GM18909 (cell line): ENCODE data around the gene IFT27.
"Not testable (repeated sequence)": the region's sequence is repeated elsewhere in the genome, so short reads cannot be mapped to it uniquely, and the experiment has no call there.

ENCODE experiments used
- ATAC-seq: cut with Tn5 transposase; IDR thresholded peaks from one replicate; pipeline ENCODE4 v1.9.1; 2021; ENCODE audit warnings: mild to moderate bottlenecking; ENCODE audit not compliant: unreplicated experiment, poor library complexity

IFT27 gene

DNA sequence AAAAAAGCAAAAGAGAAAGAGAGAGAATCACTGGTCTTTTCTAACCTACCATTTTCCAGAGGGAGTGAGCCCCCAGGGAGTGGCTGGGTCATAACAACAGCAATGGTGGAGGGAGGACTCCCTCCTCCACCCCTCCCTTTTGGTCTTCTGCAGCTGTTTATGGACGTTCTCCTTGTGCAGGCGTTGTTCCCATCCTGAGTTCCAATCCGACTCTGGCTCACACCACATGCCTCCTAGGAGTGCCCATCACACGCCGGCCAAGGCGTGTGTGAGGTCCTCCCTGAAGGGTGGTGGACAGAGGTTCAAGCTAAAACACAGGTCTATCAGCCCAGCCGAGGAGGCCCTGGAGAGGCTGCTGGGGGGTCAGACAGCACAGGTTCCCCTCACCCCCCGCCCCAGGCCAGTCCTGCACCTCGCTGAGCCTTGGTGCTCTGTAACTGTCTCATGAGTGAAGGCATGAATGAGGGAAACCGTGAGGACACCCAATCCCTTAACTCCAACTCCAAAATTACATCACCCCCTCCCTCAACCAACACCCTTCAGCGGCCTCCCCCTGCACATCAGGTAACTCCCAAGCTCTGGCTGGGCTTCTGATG lies 29.4 kb downstream of the IFT27 start:
- ATAC-seq: no peak

DNA sequence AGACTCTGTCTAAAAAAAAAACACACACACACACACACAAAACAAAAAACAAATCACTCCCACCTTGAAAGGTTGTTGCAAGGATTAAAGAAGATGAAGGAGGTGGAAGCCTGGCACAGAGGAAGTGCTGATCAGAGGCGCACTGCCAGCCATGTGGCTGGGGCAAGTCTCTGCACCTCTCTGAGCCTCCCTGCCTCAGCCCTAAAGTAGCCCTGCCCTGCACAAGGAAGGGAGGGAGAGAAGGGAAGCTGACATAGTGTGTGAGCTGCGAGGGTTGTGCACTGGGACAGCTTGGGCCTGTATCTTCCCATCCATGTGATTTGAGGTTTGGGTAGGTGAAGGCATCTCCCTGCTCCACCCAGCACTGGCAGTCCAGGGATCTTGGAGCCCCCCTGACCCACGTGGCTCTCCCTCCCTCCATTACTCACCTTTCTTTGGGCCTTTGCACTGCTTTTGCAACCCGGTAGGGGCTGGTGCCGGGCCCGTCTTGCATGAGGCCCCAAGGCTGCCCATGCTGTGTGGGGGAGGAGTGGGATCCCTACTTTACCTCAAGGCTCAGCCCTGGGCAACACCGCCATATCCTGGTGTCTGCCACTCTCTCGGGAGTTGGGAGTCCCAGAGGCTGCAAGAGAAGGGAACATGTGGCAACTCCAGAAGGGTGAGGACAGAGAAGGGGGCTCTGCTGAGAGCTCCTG lies 30.5 kb downstream of the IFT27 start:
- no peak for ATAC-seq

- ATAC-seq: no peak
Measured at GRCh38 chr22:36744791-36745190, 31.1 kb downstream of the IFT27 start.

- no peak for ATAC-seq
Measured at GRCh38 chr22:36744413-36744765, 31.5 kb downstream of the IFT27 start.

- ATAC-seq: no peak
Measured at GRCh38 chr22:36743591-36744412, 32.1 kb downstream of the IFT27 start.

- ATAC-seq: no peak
Measured at GRCh38 chr22:36743011-36743410, 32.9 kb downstream of the IFT27 start.

DNA sequence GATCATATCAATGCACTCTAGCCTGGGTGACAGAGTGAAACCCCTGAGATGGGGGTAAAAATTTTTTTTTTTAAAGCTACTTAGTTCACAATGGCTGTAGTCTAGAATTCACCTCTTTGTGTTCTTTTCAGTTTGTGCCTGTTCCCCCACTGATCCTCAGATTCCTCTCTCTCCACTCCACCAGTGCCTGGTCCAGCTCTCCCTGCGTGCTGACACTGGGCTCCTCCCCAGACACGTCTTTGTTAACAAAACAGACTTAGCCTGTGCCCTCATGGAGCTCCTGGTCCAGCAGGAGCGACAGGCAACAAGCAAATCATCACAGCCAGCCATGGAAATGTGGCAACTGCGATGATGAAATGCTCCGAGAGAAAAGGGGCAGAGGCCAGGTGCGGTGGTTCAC lies 34.0 kb downstream of the IFT27 start:
- ATAC-seq: no peak

- no peak for ATAC-seq
Measured at GRCh38 chr22:36741204-36741793, 34.6 kb downstream of the IFT27 start.

- no peak for ATAC-seq
Measured at GRCh38 chr22:36740716-36741115, 35.2 kb downstream of the IFT27 start.

GRCh38 chr22:36739185-36739584 lies 36.7 kb downstream of the IFT27 start:
- no peak for ATAC-seq

DNA sequence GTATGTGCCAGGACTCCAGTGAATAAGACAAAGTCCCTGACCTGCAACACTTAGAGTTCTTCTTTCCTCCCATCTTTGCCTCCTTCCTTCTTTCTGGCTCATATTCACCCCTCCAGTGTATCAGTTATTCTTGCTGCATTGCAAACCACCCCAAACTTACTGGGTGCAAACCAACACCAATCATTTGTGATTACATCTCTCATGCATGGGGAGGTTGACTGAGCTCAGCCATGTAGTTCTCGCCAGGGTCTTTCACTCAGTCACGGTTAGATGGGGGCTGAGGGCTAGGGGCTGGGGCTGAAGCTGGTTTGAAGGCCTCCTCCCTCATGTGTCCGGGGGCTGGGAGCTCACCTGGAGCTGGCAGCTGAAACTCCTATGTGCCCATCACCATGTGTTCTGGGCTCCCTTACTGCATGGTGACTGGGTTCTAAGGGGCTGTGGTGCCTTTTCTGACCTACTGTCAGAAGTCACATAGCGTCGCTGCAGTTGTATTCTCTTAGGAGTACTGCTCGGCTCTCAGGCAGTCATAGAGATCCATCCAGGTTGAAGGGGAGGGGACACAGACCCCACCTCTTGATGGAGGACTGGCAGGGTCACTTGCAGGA lies 37.4 kb downstream of the IFT27 start:
- ATAC-seq: no peak

- ATAC-seq: no peak
Measured at GRCh38 chr22:36737776-36738175, 38.1 kb downstream of the IFT27 start.

DNA sequence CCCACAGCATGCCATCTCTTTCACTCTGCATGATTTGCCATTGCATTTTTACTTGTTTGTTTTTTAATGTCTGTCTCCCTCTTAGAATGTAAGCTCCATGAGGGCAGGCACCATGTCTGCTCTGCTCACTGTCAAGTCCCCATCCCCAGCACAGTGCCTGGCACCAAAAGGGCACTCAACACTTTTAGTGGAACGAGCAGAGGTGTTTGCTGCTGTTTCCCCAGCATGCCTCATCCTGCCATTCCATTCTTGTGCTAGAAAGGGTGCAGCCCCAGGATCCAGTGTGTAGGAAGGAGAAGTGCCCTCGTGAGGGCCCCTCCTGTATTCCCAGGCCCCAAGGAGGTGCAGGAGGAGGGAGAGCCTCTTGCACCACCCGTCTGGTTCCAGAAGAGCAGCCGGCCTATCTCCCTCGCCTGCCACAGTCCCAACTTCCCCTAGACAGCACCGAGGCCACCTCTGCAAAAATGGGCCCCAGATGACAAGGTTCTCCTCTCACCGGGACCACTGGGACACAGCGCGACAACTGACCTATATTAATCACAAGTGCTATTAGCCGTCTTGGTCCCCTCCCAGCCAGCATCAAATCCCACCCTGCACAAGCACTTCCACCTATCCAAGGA lies 39.1 kb downstream of the IFT27 start:
- no peak for ATAC-seq

GRCh38 chr22:36734171-36735058 lies 41.5 kb downstream of the IFT27 start:
- no peak for ATAC-seq

DNA sequence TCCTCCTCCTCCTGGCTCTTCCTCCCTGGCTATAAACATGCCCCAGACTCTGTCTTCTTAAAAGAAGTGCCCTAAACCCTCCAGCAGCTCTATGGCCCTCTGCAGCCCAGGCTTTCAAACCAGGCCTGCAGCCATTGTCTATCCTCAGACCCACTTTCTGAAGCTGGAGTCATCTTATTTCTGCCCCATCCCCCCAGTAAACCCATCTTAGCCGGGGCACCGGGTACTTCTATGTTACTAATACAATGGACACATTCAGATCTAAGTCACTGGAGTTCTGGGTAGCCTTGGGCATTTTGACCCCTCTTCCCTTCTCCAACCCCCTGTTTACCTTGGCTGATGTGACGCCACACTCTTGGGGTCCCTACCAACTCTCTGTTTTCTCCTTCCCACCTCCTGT lies 42.6 kb downstream of the IFT27 start:
- ATAC-seq: no peak

GRCh38 chr22:36732609-36733008 lies 43.3 kb downstream of the IFT27 start:
- no peak for ATAC-seq

DNA sequence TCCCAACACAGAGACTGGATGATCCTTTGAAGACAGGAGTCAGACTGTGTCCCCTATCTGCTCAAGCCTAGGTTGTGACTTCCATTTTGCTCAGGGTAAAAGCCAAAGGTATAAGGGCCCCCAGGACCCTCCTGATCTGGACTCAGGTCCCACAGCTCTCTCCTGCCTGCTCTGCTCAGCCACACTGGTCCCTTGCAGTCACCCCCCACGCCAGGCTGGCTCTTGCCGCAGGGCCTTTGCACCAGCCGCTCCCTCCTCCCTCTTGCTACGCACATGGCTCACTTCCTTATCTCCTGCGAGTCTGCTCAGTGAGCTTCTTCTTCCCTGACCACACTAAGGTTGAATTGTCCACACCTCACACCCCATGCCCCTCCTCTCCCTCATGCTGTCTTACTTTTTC lies 44.0 kb downstream of the IFT27 start:
- ATAC-seq: no peak

GRCh38 chr22:36731321-36731720 lies 44.6 kb downstream of the IFT27 start:
- not testable (repeated sequence) for ATAC-seq

DNA sequence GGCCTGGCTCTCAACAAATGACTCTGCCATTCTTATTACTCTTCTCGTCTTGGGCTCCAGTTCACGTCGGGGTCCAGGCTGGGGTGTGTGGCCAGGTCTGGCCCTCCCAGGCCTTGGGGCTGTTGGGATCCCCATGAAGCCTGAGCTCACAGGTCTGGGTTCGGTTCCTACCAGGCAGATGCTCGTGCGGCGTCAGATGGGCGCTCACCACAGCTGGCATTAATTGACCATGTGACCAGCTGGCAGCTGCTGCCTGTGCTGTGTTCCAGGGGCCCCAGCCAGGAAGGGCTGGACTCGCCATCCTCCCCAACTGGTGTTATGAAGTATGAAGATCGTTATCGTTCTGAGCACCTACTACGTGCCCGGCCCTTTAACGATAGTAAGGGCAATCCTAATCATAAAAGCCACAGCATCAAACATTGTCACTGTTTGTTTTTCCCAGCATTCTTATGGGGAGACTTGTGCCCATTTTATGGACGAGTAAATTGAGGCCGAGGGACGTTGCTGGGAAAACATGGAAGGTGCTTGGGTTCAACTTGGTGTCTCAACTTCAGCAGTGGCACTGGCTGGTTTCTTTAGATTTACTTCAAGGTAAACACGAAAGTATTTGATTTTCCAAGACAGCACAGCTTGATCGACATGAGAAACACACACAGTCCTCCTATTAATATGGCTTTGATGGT lies 45.6 kb downstream of the IFT27 start:
- no peak for ATAC-seq
